GM19452 (cell line): Measurements from ENCODE around the gene GRID2IP.
A peak's percentile ranks its signal among the peaks of the same experiment; 100 is the strongest.

Experiments
- ATAC-seq: cut with Tn5 transposase; IDR thresholded peaks from one replicate; pipeline ENCODE4 v1.9.1; 2021; ENCODE audit not compliant: unreplicated experiment

GRID2IP gene

GRCh38 chr7:6528401-6529130 is 22.7 kb downstream of the GRID2IP start:
- ATAC-seq = no peak

- no peak for ATAC-seq
Measured at GRCh38 chr7:6526997-6527378, 24.3 kb downstream of the GRID2IP start.

GRCh38 chr7:6520163-6520981 is 30.9 kb downstream of the GRID2IP start:
- ATAC-seq = no peak

- ATAC-seq = peak; percentile 67
Measured at GRCh38 chr7:6516387-6516983, 34.8 kb downstream of the GRID2IP start.

- ATAC-seq = no peak
Measured at GRCh38 chr7:6513541-6513940, 37.7 kb downstream of the GRID2IP start.

GRCh38 chr7:6512892-6513291 is 38.4 kb downstream of the GRID2IP start:
- ATAC-seq = no peak

- ATAC-seq = no peak
Measured at GRCh38 chr7:6510476-6511133, 40.7 kb downstream of the GRID2IP start.

- no peak for ATAC-seq
Measured at GRCh38 chr7:6508950-6509349, 42.3 kb downstream of the GRID2IP start.

- no peak for ATAC-seq
Measured at GRCh38 chr7:6508539-6508938, 42.7 kb downstream of the GRID2IP start.

- ATAC-seq = no peak
Measured at GRCh38 chr7:6507906-6508305, 43.4 kb downstream of the GRID2IP start.

GRCh38 chr7:6505685-6506559 is 45.3 kb downstream of the GRID2IP start:
- no peak for ATAC-seq

GRCh38 chr7:6504996-6505395 is 46.3 kb downstream of the GRID2IP start:
- no peak for ATAC-seq

- no peak for ATAC-seq
Measured at GRCh38 chr7:6502886-6503285, 48.4 kb downstream of the GRID2IP start.

- ATAC-seq = no peak
Measured at GRCh38 chr7:6501586-6502564, 49.4 kb downstream of the GRID2IP start.

GRCh38 chr7:6500691-6501090 is 50.6 kb downstream of the GRID2IP start:
- no peak for ATAC-seq

- no peak for ATAC-seq
Measured at GRCh38 chr7:6497994-6498393, 53.3 kb downstream of the GRID2IP start.

- ATAC-seq = no peak
Measured at GRCh38 chr7:6497637-6497905, 53.7 kb downstream of the GRID2IP start.

GRCh38 chr7:6496842-6497636 is 54.2 kb downstream of the GRID2IP start:
- no peak for ATAC-seq
